Esophagus muscularis mucosa (tissue), 3 donors: Measurements from ENCODE around the gene KITLG.

ENCODE experiments used
- EP300 ChIP-seq: sonication (generic); formaldehyde crosslinking; IDR thresholded peaks from one replicate; pipeline ENCODE4 v1.6.1; 2017; ENCODE audit warnings: antibody characterized with exemption
- TF ChIP-seq, protein P1 (sequence below), 3 experiments: fragments of 200-600 bp in 2 of 3; fragments of 450-650 bp in 1 of 3; sonication (generic) in 2 of 3; IDR thresholded peaks; one replicate each; pipeline ENCODE4 v1.5.1; 2017 to 2019; ENCODE audit warnings: antibody characterized with exemption in 3 of 3, mild to moderate bottlenecking in 2 of 3, moderate library complexity in 1 of 3

GRCh38 chr12:88556213-88556774 lies 24.0 kb downstream of the KITLG start:
- TF ChIP-seq, protein P1, sequence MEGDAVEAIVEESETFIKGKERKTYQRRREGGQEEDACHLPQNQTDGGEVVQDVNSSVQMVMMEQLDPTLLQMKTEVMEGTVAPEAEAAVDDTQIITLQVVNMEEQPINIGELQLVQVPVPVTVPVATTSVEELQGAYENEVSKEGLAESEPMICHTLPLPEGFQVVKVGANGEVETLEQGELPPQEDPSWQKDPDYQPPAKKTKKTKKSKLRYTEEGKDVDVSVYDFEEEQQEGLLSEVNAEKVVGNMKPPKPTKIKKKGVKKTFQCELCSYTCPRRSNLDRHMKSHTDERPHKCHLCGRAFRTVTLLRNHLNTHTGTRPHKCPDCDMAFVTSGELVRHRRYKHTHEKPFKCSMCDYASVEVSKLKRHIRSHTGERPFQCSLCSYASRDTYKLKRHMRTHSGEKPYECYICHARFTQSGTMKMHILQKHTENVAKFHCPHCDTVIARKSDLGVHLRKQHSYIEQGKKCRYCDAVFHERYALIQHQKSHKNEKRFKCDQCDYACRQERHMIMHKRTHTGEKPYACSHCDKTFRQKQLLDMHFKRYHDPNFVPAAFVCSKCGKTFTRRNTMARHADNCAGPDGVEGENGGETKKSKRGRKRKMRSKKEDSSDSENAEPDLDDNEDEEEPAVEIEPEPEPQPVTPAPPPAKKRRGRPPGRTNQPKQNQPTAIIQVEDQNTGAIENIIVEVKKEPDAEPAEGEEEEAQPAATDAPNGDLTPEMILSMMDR (IDR thresholded peaks at IDR 0.05), result no peak
- TF ChIP-seq EP300, result no peak
